Tibial artery (tissue), 4 donors: ENCODE data around the gene SMIM20.

Experiments
- DNase-seq, 2 donors: peaks; one replicate each; pipeline ENCODE4 v3.0.0-alpha.2; 2019
- H3K27ac ChIP-seq, 2 donors: fragments of 200-600 bp; sonication (generic) in 1 of 2; 1 replicate in 1 of 2; 2 replicates in 1 of 2; pipeline ENCODE4 v1.5.1; 2018 to 2019; ENCODE audit warnings: mild to moderate bottlenecking in 1 of 2
- H3K27me3 ChIP-seq, 2 donors: fragments of 200-600 bp; sonication (generic) in 1 of 2; one replicate each; pipeline versions ENCODE4 v1.5.1 to v1.6.0; 2016 to 2019
- H3K36me3 ChIP-seq, 3 donors: fragments of 200-600 bp; sonication (generic) in 2 of 3; one replicate each; pipeline ENCODE4 v1.5.1; 2016 to 2019; ENCODE audit warnings: mild to moderate bottlenecking in 2 of 3
- H3K4me1 ChIP-seq, 4 donors: fragments of 200-600 bp; sonication (generic) in 2 of 4; 1 replicate in 3 of 4; 2 replicates in 1 of 4; pipeline ENCODE4 v1.5.1; 2016 to 2019
- H3K4me3 ChIP-seq, 2 donors: fragments of 200-600 bp; sonication (generic) in 1 of 2; 1 replicate in 1 of 2; 2 replicates in 1 of 2; pipeline ENCODE4 v1.5.1; 2018 to 2019; ENCODE audit warnings: mild to moderate bottlenecking in 2 of 2
- H3K9me3 ChIP-seq, 3 donors: fragments of 200-600 bp; sonication (generic) in 1 of 3; one replicate each; pipeline ENCODE4 v1.5.1; 2016 to 2019
- CTCF ChIP-seq, 2 experiments: fragments of 200-600 bp in 1 of 2; fragments of 450-650 bp in 1 of 2; IDR thresholded peaks; one replicate each; pipeline ENCODE4 v1.5.1; 2017 to 2019; ENCODE audit warnings: antibody characterized with exemption in 2 of 2, mild to moderate bottlenecking in 1 of 2, moderate library complexity in 1 of 2
- intact Hi-C: fragments of 100-400 bp; cut with DNase I; formaldehyde crosslinking; loops from one replicate; pipeline ENCODE4 v1.15.0; 2023; ENCODE audit warnings: low total_unique reads

Gene SMIM20

GRCh38 chr4:25922812-25923369, 8.9 kb downstream of the SMIM20 start:
- Histone ChIP-seq H3K4me1 (peaks cover 0 to 16% (median 4%) of the 10 kb centered on the region in 4 donors), H3K27ac (no peak overlapping the region), H3K9me3 (no peaks in the 10 kb centered on the region), H3K4me3 (no peak overlapping the region), H3K36me3 (peaks cover 0 to 3% (median 0%) of the 10 kb centered on the region in 3 donors), H3K27me3 (no peaks in the 10 kb centered on the region)
- DNase-seq = no peak
- intact Hi-C loops = no loop called here
- no peak for TF ChIP-seq CTCF (IDR thresholded peaks at IDR 0.05)

- Histone ChIP-seq H3K27ac (no peak overlapping the region), H3K36me3 (peaks cover 0 to 3% (median 0%) of the 10 kb centered on the region in 3 donors), H3K4me1 (peaks cover 0 to 24% (median 8%) of the 10 kb centered on the region in 4 donors), H3K27me3 (no peaks in the 10 kb centered on the region), H3K4me3 (no peak overlapping the region), H3K9me3 (no peaks in the 10 kb centered on the region)
- TF ChIP-seq CTCF (IDR thresholded peaks at IDR 0.05) = no peak
- intact Hi-C loops = no loop called here
- DNase-seq = no peak
Measured at GRCh38 chr4:25923745-25924144, 9.7 kb downstream of the SMIM20 start.

- intact Hi-C loops = no loop called here
- H3K27ac ChIP-seq = no peak overlapping the region
- peak in 1 of 2 donors; percentile 41 for DNase-seq
- TF ChIP-seq CTCF (IDR thresholded peaks at IDR 0.05) = peak; percentile 13 to 30
- no peak overlapping the region for H3K4me3 ChIP-seq
- no peaks in the 10 kb centered on the region for H3K9me3 ChIP-seq
- H3K4me1 ChIP-seq = peaks cover 0 to 33% (median 10%) of the 10 kb centered on the region in 4 donors
- H3K27me3 ChIP-seq = no peaks in the 10 kb centered on the region
- peaks cover 0 to 3% (median 0%) of the 10 kb centered on the region in 3 donors for H3K36me3 ChIP-seq
Measured at GRCh38 chr4:25925486-25926201, 11.6 kb downstream of the SMIM20 start.

- Histone ChIP-seq H3K9me3 (no peaks in the 10 kb centered on the region), H3K27ac (no peak overlapping the region), H3K27me3 (no peaks in the 10 kb centered on the region), H3K36me3 (peaks cover 0 to 3% (median 0%) of the 10 kb centered on the region in 3 donors), H3K4me1 (peaks cover 0 to 33% (median 9%) of the 10 kb centered on the region in 4 donors), H3K4me3 (no peak overlapping the region)
- TF ChIP-seq CTCF (IDR thresholded peaks at IDR 0.05) = no peak
- intact Hi-C loops = no loop called here
- no peak for DNase-seq
Measured at GRCh38 chr4:25926462-25926861, 12.4 kb downstream of the SMIM20 start.

- Histone ChIP-seq H3K27me3 (no peaks in the 10 kb centered on the region), H3K4me1 (peaks cover 0 to 33% (median 8%) of the 10 kb centered on the region in 4 donors), H3K4me3 (no peak overlapping the region), H3K27ac (peak overlapping the region; percentile 16 to 52), H3K36me3 (peaks cover 0 to 2% (median 0%) of the 10 kb centered on the region in 3 donors), H3K9me3 (no peaks in the 10 kb centered on the region)
- TF ChIP-seq CTCF (IDR thresholded peaks at IDR 0.05) = no peak
- DNase-seq = no peak
- intact Hi-C loops = no loop called here
Measured at GRCh38 chr4:25927361-25928195, 13.6 kb downstream of the SMIM20 start.
